HFF-Myc (cell line): ENCODE measurements around the gene HOXD10.

Source experiments
- DNase-seq: peaks from one replicate; pipeline ENCODE4 v3.0.0-alpha.2; 2011; ENCODE audit warnings: low read depth; ENCODE audit errors: extremely low read depth
- H3K4me3 ChIP-seq: replicated peaks from 2 replicates; pipeline ENCODE4 v1.5.1; 2011; ENCODE audit warnings: low read depth, mild to moderate bottlenecking, control low read depth, low read length
- TF ChIP-seq, protein P1 (sequence below): IDR thresholded peaks from 2 replicates; pipeline ENCODE4 v1.5.1; 2012; ENCODE audit warnings: mild to moderate bottlenecking, low read depth, low read length, control low read depth; ENCODE audit errors: missing control alignments

The HOXD10 gene

DNA sequence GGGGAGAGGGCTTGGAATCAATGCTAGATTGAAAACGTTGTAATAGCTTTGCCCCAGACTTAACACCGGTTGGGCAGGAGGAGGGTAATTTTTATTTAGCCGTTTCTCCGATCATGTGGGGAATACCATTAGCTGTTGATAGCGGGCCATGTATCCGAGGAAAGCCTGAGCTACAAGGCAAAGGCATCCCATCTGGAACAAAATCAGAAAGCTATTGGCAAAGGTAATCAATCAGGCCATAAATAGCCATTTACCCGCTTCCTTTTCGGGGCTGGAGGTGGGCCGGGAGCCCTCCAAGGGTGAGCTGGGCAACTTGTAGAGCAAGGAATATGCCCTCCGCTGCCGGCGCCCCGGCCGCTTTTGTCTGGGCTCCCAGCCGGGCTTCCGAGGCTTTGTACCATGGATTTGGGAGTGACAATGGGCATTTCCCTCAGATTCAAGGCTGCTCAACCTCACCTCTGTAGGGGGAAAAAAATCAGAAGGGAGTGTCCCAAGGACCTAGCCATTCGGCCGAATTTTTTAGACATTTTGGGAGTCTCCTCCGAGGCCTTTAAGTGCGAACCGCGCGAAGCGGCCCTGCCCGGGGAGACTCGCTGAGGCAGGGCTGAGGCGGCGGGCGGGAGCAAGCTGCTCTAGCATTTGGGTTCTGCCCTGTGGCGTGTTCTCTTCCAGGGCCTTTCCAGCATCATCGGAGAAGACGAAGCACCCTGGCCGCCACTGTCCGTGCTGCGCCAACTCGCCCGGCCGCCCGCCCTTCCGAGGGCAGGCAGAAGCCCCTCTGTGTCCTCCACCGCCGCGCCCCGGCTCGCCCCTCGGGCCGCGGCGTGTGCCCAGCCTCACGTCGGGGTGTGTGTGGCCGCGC, 4.8 kb downstream of the HOXD10 start:
- H3K4me3 ChIP-seq: no peak overlapping the region
- DNase-seq: no peak
- TF ChIP-seq, protein P1, sequence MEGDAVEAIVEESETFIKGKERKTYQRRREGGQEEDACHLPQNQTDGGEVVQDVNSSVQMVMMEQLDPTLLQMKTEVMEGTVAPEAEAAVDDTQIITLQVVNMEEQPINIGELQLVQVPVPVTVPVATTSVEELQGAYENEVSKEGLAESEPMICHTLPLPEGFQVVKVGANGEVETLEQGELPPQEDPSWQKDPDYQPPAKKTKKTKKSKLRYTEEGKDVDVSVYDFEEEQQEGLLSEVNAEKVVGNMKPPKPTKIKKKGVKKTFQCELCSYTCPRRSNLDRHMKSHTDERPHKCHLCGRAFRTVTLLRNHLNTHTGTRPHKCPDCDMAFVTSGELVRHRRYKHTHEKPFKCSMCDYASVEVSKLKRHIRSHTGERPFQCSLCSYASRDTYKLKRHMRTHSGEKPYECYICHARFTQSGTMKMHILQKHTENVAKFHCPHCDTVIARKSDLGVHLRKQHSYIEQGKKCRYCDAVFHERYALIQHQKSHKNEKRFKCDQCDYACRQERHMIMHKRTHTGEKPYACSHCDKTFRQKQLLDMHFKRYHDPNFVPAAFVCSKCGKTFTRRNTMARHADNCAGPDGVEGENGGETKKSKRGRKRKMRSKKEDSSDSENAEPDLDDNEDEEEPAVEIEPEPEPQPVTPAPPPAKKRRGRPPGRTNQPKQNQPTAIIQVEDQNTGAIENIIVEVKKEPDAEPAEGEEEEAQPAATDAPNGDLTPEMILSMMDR: no peak

DNA sequence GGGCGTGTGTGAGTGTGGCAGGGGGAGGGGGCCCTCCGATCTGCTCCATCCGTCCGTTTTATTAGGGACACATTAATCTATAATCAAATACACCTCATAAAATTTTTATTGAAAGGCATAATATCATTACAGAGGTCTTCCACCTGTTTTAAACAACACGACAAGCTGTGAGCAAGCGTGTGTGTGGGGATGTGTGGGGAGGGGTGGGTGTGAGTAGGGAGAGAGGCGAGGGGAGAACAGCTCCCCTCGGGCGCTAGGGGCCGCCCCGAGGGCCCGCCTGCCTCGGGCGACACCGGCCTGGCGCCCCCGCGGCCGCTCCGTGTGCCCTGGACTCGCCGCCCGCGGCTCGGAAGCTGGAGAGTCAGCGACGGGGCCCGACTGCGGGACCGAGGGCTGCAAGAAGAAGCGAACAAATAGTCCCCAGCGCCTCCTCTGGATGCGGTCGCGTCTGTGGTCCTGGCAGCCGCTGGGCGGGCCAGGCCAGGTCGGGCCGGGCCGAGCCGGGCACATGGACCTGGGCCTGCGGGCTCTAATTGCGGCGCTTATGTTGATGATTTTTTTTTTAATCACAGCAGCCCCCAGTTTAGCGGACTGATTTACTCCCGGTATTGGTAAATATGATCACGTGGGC, 5.6 kb downstream of the HOXD10 start:
- no peak for DNase-seq
- TF ChIP-seq, protein P1: no peak
- peak overlapping the region; percentile 24 for H3K4me3 ChIP-seq

DNA sequence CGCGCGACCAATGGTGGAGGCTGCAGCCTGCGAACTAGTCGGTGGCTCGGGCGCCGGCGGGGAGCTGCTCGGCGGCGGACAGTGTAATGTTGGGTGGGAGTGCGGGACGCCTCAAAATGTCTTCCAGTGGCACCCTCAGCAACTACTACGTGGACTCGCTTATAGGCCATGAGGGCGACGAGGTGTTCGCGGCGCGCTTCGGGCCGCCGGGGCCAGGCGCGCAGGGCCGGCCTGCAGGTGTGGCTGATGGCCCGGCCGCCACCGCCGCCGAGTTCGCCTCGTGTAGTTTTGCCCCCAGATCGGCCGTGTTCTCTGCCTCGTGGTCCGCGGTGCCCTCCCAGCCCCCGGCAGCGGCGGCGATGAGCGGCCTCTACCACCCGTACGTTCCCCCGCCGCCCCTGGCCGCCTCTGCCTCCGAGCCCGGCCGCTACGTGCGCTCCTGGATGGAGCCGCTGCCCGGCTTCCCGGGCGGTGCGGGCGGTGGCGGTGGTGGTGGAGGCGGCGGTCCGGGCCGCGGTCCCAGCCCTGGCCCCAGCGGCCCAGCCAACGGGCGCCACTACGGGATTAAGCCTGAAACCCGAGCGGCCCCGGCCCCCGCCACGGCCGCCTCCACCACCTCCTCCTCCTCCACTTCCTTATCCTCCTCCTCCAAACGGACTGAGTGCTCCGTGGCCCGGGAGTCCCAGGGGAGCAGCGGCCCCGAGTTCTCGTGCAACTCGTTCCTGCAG, 6.3 kb downstream of the HOXD10 start, which contains the start of gene HOXD9:
Gene HOXD9 (plus strand): TSS at position 37 of the 728 bp plus-strand sequence. CDS start 50 bp downstream, at position 87.
- TF ChIP-seq, protein P1: no peak
- DNase-seq: no peak
- H3K4me3 ChIP-seq: peak within 1 kb of the TSS; percentile 24

DNA sequence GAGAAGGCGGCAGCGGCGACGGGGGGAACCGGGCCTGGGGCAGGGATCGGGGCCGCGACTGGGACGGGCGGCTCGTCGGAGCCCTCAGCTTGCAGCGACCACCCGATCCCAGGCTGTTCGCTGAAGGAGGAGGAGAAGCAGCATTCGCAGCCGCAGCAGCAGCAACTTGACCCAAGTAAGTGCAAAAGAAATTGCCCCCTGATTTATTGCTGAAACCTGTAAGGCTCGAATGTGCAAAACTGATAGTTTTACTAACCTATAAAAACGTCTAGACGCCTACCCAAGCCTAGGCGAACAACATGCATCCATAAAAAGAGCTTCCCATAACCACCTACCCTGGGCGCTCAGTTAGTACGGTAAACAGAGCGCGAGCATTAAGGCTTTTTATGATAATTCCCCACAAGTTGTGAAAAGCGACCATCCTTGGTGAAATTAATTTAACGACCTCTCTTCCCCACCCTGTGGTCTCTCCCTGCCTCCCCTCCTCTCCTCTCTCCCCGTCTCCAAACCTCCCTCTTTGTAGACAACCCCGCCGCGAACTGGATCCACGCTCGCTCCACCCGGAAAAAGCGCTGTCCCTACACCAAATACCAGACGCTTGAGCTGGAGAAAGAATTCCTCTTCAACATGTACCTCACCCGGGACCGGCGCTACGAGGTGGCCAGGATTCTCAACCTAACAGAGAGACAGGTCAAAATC, 7.0 kb downstream of the HOXD10 start:
- H3K4me3 ChIP-seq: no peak overlapping the region
- TF ChIP-seq, protein P1: no peak
- no peak for DNase-seq

DNA sequence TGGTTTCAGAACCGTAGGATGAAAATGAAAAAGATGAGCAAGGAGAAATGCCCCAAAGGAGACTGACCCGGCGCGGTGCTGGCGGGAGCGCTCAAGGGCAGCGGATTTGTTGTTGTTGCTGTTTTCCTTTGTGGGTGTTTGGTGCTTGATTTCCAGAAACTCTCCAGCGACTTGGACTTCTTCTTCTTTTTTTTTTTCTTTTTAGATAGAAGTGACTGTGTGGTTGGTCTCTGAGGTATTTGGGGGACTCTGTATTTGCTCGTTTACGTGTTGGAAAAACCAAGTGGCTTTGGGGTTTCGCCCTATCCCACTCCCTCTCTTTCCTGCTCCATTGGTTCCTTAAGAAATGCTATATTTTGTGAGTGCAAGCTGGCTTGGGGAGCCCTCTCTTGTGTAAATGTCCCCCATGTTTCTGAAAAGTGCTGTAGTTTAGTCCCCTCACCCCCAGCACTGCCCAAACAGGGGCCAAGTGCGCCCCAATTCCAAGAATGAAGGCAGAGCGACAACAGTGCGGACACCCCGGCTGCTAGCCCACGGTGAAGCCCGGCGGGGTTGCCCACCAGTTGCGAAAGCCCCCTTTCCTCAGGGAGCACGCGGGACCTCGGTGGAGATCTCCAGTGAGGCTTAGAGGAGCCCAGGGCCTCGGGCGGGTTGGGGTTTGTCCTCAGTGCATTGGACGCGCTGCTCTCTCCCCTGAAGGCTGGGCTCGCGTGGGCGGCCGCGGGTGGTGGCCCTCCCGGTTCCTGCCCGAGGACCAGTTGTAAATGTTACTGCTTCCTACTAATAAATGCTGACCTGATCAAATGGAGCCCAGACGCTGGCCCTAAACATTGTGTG, 7.8 kb downstream of the HOXD10 start:
- no peak overlapping the region for H3K4me3 ChIP-seq
- TF ChIP-seq, protein P1: no peak
- DNase-seq: no peak
